ENCODE data around the gene RGL2.

RGL2 gene

DNA sequence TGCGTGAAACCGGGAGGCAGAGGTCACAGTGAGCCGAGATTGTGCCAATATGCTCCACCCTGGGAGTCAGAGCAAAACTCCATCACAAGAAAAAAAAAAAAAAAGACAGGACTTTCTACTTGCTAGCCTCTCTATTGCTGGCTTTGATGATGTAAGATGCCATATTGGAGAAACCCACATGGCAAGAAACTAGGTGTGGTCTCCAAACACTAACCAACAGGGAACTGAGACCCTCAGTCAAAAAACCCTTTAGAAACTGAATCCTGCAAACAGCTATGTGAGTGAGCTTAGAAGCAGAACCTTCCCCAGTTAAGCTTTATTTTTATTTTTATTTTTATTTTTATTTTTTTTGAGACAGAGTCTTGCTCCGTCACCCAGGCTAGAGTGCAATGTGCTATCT lies 37.2 kb upstream of the RGL2 start:
- TF ChIP-seq, protein P1, sequence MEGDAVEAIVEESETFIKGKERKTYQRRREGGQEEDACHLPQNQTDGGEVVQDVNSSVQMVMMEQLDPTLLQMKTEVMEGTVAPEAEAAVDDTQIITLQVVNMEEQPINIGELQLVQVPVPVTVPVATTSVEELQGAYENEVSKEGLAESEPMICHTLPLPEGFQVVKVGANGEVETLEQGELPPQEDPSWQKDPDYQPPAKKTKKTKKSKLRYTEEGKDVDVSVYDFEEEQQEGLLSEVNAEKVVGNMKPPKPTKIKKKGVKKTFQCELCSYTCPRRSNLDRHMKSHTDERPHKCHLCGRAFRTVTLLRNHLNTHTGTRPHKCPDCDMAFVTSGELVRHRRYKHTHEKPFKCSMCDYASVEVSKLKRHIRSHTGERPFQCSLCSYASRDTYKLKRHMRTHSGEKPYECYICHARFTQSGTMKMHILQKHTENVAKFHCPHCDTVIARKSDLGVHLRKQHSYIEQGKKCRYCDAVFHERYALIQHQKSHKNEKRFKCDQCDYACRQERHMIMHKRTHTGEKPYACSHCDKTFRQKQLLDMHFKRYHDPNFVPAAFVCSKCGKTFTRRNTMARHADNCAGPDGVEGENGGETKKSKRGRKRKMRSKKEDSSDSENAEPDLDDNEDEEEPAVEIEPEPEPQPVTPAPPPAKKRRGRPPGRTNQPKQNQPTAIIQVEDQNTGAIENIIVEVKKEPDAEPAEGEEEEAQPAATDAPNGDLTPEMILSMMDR (IDR thresholded peaks at IDR 0.05; ENCODE audit: extremely low read depth, missing control alignments) = no peak
- no peak for DNase-seq (ENCODE audit: low spot score)

DNA sequence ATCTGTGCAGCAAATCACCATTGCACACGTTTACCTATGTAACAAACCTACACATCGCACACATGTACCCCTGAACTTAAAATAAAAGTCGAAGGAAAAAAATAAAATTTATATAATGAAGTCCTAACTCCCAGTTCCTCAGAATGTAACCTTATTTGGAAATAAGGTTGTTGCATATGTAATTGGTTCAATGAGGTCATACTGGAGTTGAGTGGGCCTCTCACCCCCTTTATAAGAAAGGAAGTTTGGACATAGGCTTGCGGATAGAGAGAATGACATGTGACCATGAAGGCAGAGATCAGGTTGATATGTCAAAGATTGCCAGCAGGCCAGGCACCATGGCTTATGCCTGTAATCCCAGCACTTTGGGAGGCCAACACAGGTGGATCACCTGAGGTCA lies 34.9 kb upstream of the RGL2 start:
- DNase-seq (ENCODE audit: low spot score) = no peak
- TF ChIP-seq, protein P1 (IDR thresholded peaks at IDR 0.05; ENCODE audit: extremely low read depth, missing control alignments) = no peak

DNA sequence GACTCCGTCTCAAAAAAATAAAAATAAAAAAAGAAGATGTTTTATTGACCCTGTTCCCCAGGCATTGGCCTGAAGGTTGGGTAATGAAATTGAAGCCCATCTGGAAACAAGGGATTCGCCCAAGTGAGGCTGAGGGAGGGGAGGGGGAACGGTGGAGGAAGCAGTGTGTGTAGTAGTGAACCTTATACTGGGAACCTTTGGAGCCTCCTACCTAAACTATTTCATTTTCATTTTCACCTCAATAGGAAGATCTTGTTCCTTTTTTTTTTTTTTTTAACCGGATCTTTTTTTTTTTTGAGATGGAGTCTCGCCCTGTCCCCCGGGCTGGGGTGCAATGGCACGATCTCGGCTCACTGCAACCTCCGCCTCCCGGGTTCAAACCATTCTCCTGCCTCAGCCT lies 32.0 kb upstream of the RGL2 start:
- TF ChIP-seq, protein P1 (IDR thresholded peaks at IDR 0.05; ENCODE audit: extremely low read depth, missing control alignments) = no peak
- DNase-seq (ENCODE audit: low spot score) = no peak

DNA sequence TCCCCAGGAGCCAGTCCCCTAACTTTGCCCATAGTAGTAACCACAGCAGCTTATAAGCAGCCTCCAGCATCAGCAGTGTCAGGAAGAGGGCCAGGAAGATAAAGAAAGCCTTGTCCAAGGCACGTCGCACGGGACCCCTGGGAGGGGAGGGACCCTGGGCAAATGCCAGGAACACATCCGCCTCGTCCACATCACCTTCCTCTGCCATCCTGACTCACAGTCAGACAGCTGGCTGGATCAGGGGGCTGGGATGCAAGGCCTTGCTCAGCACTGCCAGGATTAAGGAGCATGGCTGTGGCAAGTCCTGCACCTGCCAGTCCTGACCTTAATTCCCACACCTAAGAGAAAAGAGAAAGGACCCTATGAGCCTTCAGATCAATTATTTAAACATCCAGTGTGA lies 30.3 kb upstream of the RGL2 start:
- TF ChIP-seq, protein P1 (IDR thresholded peaks at IDR 0.05; ENCODE audit: extremely low read depth, missing control alignments) = no peak
- no peak for DNase-seq (ENCODE audit: low spot score)

DNA sequence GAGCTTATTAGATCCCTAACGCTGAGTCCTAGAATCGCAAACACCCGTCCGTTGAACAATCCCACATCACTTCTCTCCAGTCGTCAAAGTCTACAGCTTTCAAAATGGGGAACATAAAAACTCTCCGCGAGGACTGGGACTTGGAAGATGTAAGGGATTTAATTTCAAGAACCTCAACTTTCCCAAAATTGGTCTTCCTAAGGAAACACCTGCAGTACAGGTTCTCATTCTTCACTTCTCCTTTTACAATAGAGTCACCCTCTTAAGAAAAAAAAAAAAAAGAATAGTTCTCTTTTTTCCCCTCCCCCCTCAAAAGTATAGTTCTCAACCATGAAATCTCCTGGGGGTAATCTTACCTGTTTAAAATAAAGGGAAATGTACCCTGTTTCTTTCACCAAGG lies 25.4 kb upstream of the RGL2 start:
- TF ChIP-seq, protein P1 (IDR thresholded peaks at IDR 0.05; ENCODE audit: extremely low read depth, missing control alignments) = no peak
- peak; percentile 24 for DNase-seq (ENCODE audit: low spot score)

DNA sequence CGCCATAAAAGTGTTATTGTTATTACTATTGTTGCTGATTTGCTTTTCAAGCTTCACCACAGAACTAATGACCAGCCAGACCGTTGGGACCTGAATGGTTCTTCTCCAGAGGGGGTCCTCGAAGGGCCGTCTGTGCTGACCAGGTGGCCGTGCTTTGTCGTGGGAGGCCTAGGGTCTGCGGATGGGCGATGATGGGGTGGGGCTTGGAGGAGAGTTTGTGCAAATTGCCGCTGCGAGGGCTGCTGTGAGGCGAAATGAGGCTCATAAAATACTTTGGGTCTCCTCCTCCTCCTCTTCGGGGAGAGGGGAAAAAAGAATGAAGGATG lies 24.8 kb upstream of the RGL2 start:
- DNase-seq (ENCODE audit: low spot score) = no peak
- TF ChIP-seq, protein P1 (IDR thresholded peaks at IDR 0.05; ENCODE audit: extremely low read depth, missing control alignments) = no peak

DNA sequence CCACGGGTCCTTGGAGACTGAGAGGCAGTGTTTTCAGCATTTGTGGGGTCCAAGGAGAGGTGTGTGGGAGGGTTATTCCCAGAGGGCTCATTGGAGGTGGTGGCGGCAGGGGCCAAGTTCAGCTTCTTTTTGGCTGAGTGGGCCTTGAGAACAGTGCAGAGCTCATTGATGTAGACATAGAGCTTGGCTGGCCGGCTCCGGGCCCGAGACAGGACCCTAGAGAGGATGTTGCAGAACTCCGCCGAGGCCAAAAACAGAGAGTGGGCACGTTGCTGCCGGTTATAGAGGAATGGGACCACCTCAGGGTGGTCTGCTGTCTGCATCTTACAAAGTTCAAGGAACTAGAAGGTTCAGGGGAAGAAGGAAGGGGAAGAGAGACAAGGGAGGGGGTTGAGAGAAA lies 22.5 kb upstream of the RGL2 start:
- TF ChIP-seq, protein P1 (IDR thresholded peaks at IDR 0.05; ENCODE audit: extremely low read depth, missing control alignments) = no peak
- no peak for DNase-seq (ENCODE audit: low spot score)

Data from GM20000 (cell line).